ENCODE data around the gene MYL3.

Gene MYL3

GRCh38 chr3:46899151-46900006, 36.1 kb upstream of the MYL3 start:
- DNase-seq (ENCODE audit: low read depth, low spot score) = no peak

GRCh38 chr3:46898321-46899150, 35.3 kb upstream of the MYL3 start:
- DNase-seq (ENCODE audit: low read depth, low spot score) = no peak

GRCh38 chr3:46897829-46898320, 34.6 kb upstream of the MYL3 start:
- no peak for DNase-seq (ENCODE audit: low read depth, low spot score)

GRCh38 chr3:46897031-46897430, 33.8 kb upstream of the MYL3 start:
- no peak for DNase-seq (ENCODE audit: low read depth, low spot score)

GRCh38 chr3:46896386-46896785, 33.1 kb upstream of the MYL3 start:
- no peak for DNase-seq (ENCODE audit: low read depth, low spot score)

- no peak for DNase-seq (ENCODE audit: low read depth, low spot score)
These were observed 32.5 kb upstream of the MYL3 start for GRCh38 chr3:46895761-46896160.

- DNase-seq (ENCODE audit: low read depth, low spot score) = peak; percentile 68
These were observed 32.0 kb upstream of the MYL3 start for GRCh38 chr3:46895204-46895660.

GRCh38 chr3:46894256-46894655, 31.0 kb upstream of the MYL3 start:
- DNase-seq (ENCODE audit: low read depth, low spot score) = no peak

GRCh38 chr3:46893763-46894162, 30.5 kb upstream of the MYL3 start:
- DNase-seq (ENCODE audit: low read depth, low spot score) = no peak

- no peak for DNase-seq (ENCODE audit: low read depth, low spot score)
These were observed 30.0 kb upstream of the MYL3 start for GRCh38 chr3:46893146-46893748.

GRCh38 chr3:46892285-46893145, 29.3 kb upstream of the MYL3 start:
- no peak for DNase-seq (ENCODE audit: low read depth, low spot score)

- DNase-seq (ENCODE audit: low read depth, low spot score) = no peak
These were observed 27.9 kb upstream of the MYL3 start for GRCh38 chr3:46891132-46891531.

- DNase-seq (ENCODE audit: low read depth, low spot score) = no peak
These were observed 26.9 kb upstream of the MYL3 start for GRCh38 chr3:46890132-46890531.

- DNase-seq (ENCODE audit: low read depth, low spot score) = no peak
These were observed 26.3 kb upstream of the MYL3 start for GRCh38 chr3:46889381-46890110.

GRCh38 chr3:46888705-46889104, 25.5 kb upstream of the MYL3 start:
- DNase-seq (ENCODE audit: low read depth, low spot score) = no peak

- no peak for DNase-seq (ENCODE audit: low read depth, low spot score)
These were observed 24.8 kb upstream of the MYL3 start for GRCh38 chr3:46887980-46888494.

- no peak for DNase-seq (ENCODE audit: low read depth, low spot score)
These were observed 22.4 kb upstream of the MYL3 start for GRCh38 chr3:46885612-46886011.

- no peak for DNase-seq (ENCODE audit: low read depth, low spot score)
These were observed 21.7 kb upstream of the MYL3 start for GRCh38 chr3:46884929-46885328.

- DNase-seq (ENCODE audit: low read depth, low spot score) = no peak
These were observed 21.2 kb upstream of the MYL3 start for GRCh38 chr3:46884427-46884826.

GRCh38 chr3:46883830-46884185, 20.6 kb upstream of the MYL3 start:
- no peak for DNase-seq (ENCODE audit: low read depth, low spot score)
